ENCODE measurements around the gene SCAF4.

DNA sequence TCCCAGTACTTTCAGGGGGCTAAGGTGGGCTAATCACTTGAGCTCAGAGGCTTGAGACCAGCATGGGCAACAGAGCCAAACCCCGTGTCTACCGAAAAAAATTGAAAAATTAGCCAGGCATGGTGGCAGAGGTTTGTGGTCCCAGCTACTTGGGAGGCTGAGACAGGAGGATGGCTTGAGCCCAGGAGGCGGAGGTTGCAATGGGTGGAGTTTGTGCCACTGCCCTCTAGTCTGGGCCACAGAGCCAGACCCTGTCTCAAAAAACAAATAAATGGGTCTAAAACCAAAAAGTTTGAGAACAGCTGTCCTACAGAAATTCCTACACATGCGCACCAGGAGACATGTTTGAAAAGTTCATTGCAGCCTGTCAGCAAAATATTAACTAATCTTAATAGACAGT lies 5.5 kb downstream of the SCAF4 start:
- TF ChIP-seq, protein P1, sequence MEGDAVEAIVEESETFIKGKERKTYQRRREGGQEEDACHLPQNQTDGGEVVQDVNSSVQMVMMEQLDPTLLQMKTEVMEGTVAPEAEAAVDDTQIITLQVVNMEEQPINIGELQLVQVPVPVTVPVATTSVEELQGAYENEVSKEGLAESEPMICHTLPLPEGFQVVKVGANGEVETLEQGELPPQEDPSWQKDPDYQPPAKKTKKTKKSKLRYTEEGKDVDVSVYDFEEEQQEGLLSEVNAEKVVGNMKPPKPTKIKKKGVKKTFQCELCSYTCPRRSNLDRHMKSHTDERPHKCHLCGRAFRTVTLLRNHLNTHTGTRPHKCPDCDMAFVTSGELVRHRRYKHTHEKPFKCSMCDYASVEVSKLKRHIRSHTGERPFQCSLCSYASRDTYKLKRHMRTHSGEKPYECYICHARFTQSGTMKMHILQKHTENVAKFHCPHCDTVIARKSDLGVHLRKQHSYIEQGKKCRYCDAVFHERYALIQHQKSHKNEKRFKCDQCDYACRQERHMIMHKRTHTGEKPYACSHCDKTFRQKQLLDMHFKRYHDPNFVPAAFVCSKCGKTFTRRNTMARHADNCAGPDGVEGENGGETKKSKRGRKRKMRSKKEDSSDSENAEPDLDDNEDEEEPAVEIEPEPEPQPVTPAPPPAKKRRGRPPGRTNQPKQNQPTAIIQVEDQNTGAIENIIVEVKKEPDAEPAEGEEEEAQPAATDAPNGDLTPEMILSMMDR (IDR thresholded peaks at IDR 0.05), result no peak
- no peak for TF ChIP-seq POLR2A (IDR thresholded peaks at IDR 0.05)

Data from esophagus squamous epithelium (tissue), 4 donors.